EL (cell line): Measurements from ENCODE around the gene C5orf22.
"Not testable (repeated sequence)": the region's sequence is repeated elsewhere in the genome, so short reads cannot be mapped to it uniquely, and the experiment has no call there.

Experiments used
- DNase-seq: peaks from one replicate; pipeline ENCODE4 v3.0.0-alpha.2; 2016

The C5orf22 gene

DNA sequence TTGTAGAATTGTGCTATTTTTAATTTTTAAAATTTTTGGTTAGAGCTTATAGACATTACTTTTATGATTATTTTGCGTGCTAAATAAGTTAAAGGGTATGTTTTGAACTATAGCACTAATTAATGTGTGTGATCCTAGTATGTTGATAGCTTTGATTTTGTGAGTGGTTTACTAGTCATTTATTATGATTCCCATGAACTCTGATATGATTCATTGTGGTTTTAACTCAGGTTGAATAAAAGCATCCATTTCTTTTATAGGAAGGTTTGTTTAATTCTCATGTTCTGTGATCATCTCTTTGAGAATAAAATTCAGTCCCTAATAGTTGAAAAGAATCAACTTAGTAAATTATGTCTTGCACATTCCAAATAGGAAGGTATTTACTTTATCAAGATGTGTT is 22.5 kb downstream of the C5orf22 start:
- DNase-seq: no peak

DNA sequence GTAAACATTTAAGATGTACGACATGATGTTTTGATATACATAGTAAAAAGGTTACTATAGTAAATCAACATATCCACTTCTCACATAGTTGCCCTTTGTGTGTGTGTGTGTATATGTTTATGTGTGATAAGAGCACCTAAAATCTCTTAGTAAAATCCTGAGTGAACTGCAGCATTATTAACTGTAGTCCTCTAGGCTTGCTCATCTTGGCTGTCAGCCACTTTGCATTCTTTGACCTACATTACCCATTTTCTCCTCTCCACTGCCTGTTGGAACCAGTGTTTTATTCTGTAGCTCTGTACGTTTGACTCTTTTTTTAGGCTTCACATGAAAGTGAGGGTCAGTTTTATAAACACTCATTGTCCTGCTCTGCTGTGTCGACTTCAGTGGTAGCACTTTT is 24.4 kb downstream of the C5orf22 start:
- DNase-seq: no peak

GRCh38 chr5:31559942-31560341 is 27.8 kb downstream of the C5orf22 start:
- DNase-seq: no peak

DNA sequence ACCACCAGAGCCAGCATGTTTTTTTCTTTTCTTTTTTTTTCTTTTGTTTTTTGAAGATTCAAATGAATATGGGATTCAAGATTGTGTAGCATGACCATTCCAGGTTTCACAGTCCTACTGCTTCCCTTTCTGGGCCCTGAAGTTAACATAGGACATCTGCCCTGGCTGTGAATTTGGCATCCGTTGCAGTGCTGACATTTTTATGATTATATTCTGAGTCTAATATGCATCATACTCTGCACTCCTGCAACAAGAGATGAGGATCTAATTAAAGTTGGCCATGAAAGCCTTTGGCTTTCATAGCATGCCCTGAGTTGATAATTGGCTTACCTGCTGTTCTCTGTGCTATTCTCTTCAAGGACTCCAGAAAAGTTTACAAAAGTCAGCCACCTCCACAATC is 29.8 kb downstream of the C5orf22 start:
- DNase-seq: no peak

- DNase-seq: no peak
These were observed 31.1 kb downstream of the C5orf22 start for GRCh38 chr5:31563216-31563615.

DNA sequence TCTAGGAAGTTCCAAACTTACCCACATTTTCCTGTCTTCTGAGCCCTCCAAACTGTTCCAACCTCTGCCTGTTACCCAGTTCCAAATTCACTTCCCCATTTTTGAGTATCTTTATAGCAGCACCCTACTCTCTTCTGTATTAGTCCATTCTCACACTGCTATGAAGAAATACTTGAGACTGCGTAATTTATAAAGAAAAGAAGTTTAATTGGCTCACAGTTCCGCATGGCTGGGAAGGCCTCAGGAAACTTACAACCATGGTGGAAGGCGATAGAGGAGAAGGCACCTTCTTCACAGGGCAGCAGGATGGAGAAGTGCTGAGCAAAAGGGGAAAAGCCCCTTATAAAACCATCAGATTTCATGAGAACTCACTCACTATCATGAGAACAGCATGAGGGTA is 34.3 kb downstream of the C5orf22 start:
- DNase-seq: not testable (repeated sequence)

GRCh38 chr5:31568302-31568835 is 36.3 kb downstream of the C5orf22 start:
- no peak for DNase-seq

GRCh38 chr5:31569068-31569467 is 37.0 kb downstream of the C5orf22 start:
- DNase-seq: no peak

DNA sequence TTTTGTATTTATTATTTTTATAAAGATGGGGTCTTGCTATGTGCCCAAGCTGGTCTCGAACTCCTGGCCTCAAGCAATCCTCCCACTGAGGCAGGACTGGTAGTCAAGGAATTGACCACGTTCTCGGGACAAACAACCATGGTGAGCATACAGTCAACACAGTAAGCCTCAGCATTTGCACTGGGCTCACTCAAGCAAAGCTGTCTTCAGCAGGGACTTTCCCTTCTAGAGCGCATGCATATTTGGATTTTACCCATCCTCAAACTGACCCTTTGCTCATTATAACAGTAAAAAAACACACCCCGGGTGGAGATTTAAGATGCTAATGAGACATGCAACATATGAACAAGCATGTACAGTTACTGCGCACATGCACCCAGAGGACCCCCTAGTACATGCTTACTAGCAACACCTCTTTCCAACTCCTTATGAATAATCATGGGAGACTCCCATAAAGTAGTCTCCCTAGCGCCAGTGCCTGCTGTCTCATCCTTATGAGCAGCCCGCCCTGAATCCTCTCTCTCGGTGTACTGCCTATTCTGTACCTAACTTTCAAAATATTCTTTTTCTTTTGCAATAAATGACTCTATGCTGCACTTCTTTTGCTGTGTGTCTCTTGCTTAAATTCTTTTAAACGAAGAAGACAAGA is 41.5 kb downstream of the C5orf22 start:
- DNase-seq: no peak

DNA sequence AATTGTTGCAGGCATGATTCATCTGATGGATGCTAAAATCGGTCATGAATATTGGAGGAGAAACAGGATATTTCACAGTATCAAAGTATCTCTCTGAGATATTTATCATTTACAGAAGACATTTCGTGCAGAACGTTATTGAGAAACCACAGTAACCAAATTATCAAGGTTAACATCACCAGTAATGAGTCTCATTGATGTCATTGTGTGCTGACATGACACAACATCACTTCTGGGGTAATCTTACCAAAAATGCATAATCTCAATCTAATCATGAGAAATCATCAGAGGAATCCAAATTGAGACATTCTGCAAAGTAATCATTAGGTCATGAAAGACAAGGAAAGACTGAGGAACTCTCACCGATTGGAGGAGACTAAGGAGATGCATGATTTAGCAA is 42.7 kb downstream of the C5orf22 start:
- DNase-seq: no peak

- DNase-seq: no peak
These were observed 45.3 kb downstream of the C5orf22 start for GRCh38 chr5:31577438-31577837.

DNA sequence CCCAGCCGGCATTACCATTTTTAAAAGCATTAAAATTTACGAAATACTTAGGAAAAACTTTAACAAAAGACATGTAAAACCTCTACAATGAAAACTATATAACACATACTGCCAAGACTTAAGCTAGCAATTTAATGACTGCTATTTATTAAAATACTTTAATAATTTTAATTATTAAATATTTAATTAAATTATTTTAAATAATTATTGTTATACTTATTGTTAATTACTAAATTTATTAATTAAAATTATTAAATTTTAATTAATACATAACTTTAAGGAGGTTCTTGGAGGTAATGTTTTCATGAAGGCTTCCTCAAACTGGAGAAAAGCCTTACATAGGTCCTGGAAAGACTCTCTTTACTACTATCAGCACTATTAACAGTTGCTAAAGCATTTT is 47.5 kb downstream of the C5orf22 start:
- DNase-seq: no peak

- peak; percentile 45 for DNase-seq
These were observed 49.5 kb downstream of the C5orf22 start for GRCh38 chr5:31581498-31582099.

- no peak for DNase-seq
These were observed 51.0 kb downstream of the C5orf22 start for GRCh38 chr5:31583129-31583528.

- no peak for DNase-seq
These were observed 53.2 kb downstream of the C5orf22 start for GRCh38 chr5:31585166-31585894.

DNA sequence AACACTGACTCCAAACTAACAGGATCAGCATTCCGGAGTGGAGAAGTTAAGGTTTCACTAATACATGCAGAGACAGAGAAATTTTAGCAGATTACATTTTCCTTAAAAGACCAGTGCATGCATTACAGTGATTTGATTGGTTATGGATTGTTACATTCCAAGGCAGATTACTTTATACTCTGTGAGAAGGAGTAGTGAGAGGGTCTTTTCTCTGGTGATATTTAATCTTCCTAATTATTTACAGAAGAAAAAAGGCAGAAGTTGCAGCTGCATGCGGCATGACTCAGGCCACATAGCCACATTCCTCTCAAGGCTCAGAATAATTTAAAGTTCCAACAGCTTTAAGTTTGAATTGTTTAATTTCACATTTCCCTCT is 53.8 kb downstream of the C5orf22 start:
- peak; percentile 18 for DNase-seq

DNA sequence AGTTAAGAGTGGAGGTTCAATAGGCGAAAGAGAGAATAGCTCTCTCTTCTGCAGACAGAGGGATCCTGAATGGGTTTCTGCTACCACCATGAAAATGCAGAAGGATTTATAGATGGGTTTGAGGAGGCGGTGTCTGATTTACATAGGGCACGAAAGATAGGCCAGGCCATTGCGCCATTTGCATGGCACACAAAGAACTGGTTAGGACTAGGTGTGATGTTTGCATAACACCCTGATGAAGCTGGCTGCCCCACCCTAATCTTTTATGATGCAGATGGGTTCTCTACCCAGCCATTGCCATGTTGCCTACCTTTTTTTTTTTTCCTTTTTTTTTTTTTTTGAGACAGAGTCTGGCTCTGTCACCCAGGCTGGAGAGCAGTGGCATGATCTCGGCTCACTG is 55.4 kb downstream of the C5orf22 start:
- no peak for DNase-seq

DNA sequence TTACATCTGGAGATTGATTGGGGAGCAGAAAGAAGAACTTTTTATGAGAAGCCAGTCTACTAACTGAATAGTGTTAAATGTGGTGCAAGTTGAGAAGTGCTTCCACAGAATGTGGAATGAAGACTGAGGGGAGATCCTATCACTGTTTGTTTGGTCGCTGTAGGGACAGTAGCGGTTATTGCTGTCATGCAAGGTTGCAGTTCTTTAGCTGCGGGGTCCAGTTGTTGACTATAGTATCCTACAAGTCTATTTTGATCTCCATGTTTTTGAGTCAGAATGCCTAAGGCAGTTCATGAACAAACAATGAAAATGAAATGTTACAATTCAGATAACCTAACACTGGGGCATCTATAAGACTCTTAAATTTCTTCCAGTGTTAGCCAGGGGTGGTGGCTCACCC is 61.6 kb downstream of the C5orf22 start:
- DNase-seq: no peak

- DNase-seq: no peak
These were observed 64.3 kb downstream of the C5orf22 start for GRCh38 chr5:31596354-31596753.

GRCh38 chr5:31598640-31599611 is 66.8 kb downstream of the C5orf22 start:
- DNase-seq: no peak

DNA sequence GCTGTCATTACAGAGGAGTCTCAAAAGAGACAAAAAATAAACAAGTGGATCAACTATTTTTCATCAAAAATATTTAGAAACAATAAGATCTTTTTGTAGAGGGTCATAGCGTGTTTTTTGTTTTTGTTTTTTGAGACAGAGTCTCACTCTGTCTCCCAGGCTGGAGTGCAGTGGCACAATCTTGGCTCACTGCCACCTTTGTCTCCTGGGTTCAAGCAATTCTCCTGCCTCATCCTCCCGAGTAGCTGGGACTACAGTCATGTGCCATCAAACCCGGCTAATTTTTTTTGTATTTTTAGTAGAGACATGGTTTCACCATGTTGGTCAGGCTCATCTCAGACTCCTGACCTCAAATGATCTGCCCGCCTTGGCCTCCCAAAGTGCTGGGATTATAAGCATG is 70.2 kb downstream of the C5orf22 start:
- DNase-seq: not testable (repeated sequence)

- no peak for DNase-seq
These were observed 72.1 kb downstream of the C5orf22 start for GRCh38 chr5:31604240-31604639.

DNA sequence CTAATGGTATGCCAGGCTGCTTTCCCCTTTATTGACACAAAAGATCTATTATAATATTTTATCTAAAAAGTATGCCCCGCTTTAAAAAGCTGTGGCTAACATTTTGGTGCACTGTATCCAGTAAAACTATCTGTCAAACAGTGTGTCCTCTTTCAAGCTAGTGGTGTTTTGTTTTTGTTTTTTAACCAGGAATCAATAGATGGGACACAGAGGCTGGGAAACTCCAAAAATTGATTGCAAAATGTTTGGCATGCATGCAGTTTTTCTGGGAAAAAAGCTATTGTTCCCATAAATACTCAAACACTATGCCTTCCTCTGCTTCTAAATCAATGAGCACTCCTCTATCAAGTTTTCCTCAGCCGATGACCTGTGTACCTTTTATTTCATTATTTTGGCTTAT is 72.5 kb downstream of the C5orf22 start:
- no peak for DNase-seq
